Cardiac muscle cell (in vitro differentiated cells and primary cell): ENCODE data around the gene EXOSC1. TPM values are rescaled to one million over a fixed set of nuclear protein-coding genes. Genes with fewer than 3 reads are reported as not detected.

Experiments
- DNase-seq, 2 donors: peaks; one replicate each; pipeline versions ENCODE4 v3.0.0 to v3.0.0-alpha.2; 2010 to 2017; ENCODE audit warnings: low read depth in 1 of 2, low spot score in 1 of 2
- H3K27ac ChIP-seq: fragments of 200-600 bp; sonication (generic); 2 replicates; pipeline ENCODE4 v1.5.1; 2016
- H3K27me3 ChIP-seq: fragments of 200-600 bp; sonication (generic); 2 replicates; pipeline ENCODE4 v1.6.0; 2016; ENCODE audit warnings: control low read depth
- H3K36me3 ChIP-seq: fragments of 200-600 bp; sonication (generic); 2 replicates; pipeline ENCODE4 v1.5.1; 2016; ENCODE audit warnings: control low read depth
- H3K4me1 ChIP-seq: fragments of 200-600 bp; sonication (generic); 2 replicates; pipeline ENCODE4 v1.8.1; 2017; ENCODE audit warnings: low read depth, mild to moderate bottlenecking, mixed run types
- H3K4me3 ChIP-seq: fragments of 200-600 bp; sonication (generic); 2 replicates; pipeline ENCODE4 v1.5.1; 2016; ENCODE audit warnings: mild to moderate bottlenecking
- H3K9me3 ChIP-seq: fragments of 200-600 bp; sonication (generic); 2 replicates; pipeline ENCODE4 v1.5.1; 2017; ENCODE audit warnings: low read depth, mild to moderate bottlenecking, control low read depth
- polyA plus RNA-seq: library from polyadenylated mRNA; unstranded; fragments of >200 nt; fragmentation: Nextera tagmentation; extraction: Ambion mirVana; gene quantifications from 2 replicates; pipeline ENCODE4 v1.2.1, GENCODE V29; 2016
- total RNA-seq: library from RNA; depleted of rRNA; stranded (reverse); fragments of >200 nt; gene quantifications from 2 replicates; pipeline ENCODE4 v1.2.3, GENCODE V29; 2016
- TF ChIP-seq, protein P1 (sequence below): IDR thresholded peaks from 2 replicates; pipeline ENCODE4 v1.5.1; 2012; ENCODE audit warnings: low read depth, mild to moderate bottlenecking, low read length

The EXOSC1 gene
- total and polyA plus RNA-seq, 2 experiments from 2014 or later, result 38.3 to 56.5 TPM

- H3K4me1 ChIP-seq, result no peaks in the 10 kb centered on the region
- no peaks in the 10 kb centered on the region for H3K27me3 ChIP-seq
- H3K27ac ChIP-seq, result peak overlapping the region; percentile 51
- no peak for DNase-seq
- TF ChIP-seq, protein P1, sequence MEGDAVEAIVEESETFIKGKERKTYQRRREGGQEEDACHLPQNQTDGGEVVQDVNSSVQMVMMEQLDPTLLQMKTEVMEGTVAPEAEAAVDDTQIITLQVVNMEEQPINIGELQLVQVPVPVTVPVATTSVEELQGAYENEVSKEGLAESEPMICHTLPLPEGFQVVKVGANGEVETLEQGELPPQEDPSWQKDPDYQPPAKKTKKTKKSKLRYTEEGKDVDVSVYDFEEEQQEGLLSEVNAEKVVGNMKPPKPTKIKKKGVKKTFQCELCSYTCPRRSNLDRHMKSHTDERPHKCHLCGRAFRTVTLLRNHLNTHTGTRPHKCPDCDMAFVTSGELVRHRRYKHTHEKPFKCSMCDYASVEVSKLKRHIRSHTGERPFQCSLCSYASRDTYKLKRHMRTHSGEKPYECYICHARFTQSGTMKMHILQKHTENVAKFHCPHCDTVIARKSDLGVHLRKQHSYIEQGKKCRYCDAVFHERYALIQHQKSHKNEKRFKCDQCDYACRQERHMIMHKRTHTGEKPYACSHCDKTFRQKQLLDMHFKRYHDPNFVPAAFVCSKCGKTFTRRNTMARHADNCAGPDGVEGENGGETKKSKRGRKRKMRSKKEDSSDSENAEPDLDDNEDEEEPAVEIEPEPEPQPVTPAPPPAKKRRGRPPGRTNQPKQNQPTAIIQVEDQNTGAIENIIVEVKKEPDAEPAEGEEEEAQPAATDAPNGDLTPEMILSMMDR, result no peak
- peaks cover 62% of the 10 kb centered on the region for H3K36me3 ChIP-seq
- H3K9me3 ChIP-seq, result no peaks in the 10 kb centered on the region
- H3K4me3 ChIP-seq, result no peak overlapping the region
Observed at GRCh38 chr10:97464226-97464625, 18.4 kb upstream of the EXOSC1 start.

GRCh38 chr10:97463363-97464132, 17.7 kb upstream of the EXOSC1 start:
- Histone ChIP-seq H3K36me3 (peaks cover 66% of the 10 kb centered on the region), H3K9me3 (no peaks in the 10 kb centered on the region), H3K27me3 (no peaks in the 10 kb centered on the region), H3K4me1 (no peaks in the 10 kb centered on the region), H3K27ac (peak overlapping the region; percentile 51), H3K4me3 (no peak overlapping the region)
- DNase-seq, result peak; percentile 59 to 62
- TF ChIP-seq, protein P1, result peak; percentile 84

GRCh38 chr10:97462309-97462708, 16.5 kb upstream of the EXOSC1 start:
- no peaks in the 10 kb centered on the region for H3K27me3 ChIP-seq
- peaks cover 67% of the 10 kb centered on the region for H3K36me3 ChIP-seq
- TF ChIP-seq, protein P1, result no peak
- DNase-seq, result no peak
- H3K27ac ChIP-seq, result no peak overlapping the region
- H3K4me1 ChIP-seq, result no peaks in the 10 kb centered on the region
- H3K9me3 ChIP-seq, result no peaks in the 10 kb centered on the region
- no peak overlapping the region for H3K4me3 ChIP-seq

GRCh38 chr10:97459933-97460332, 14.1 kb upstream of the EXOSC1 start:
- DNase-seq, result no peak
- H3K36me3 ChIP-seq, result peaks cover 62% of the 10 kb centered on the region
- no peak overlapping the region for H3K4me3 ChIP-seq
- H3K4me1 ChIP-seq, result peaks cover 9% of the 10 kb centered on the region
- H3K9me3 ChIP-seq, result no peaks in the 10 kb centered on the region
- no peak overlapping the region for H3K27ac ChIP-seq
- no peaks in the 10 kb centered on the region for H3K27me3 ChIP-seq
- TF ChIP-seq, protein P1, result no peak

GRCh38 chr10:97459111-97459510, 13.3 kb upstream of the EXOSC1 start:
- no peak for DNase-seq
- peaks cover 59% of the 10 kb centered on the region for H3K36me3 ChIP-seq
- TF ChIP-seq, protein P1, result no peak
- H3K27ac ChIP-seq, result no peak overlapping the region
- H3K4me1 ChIP-seq, result peaks cover 9% of the 10 kb centered on the region
- no peaks in the 10 kb centered on the region for H3K27me3 ChIP-seq
- no peaks in the 10 kb centered on the region for H3K9me3 ChIP-seq
- no peak overlapping the region for H3K4me3 ChIP-seq
